Smooth muscle cell of the coronary artery (primary cell): ENCODE results near the gene GPR162. TPM values are rescaled to one million over a fixed set of nuclear protein-coding genes. Genes with fewer than 3 reads are reported as not detected.

Experiments used
- total RNA-seq: library from RNA; depleted of rRNA; stranded (reverse); fragments of >200 nt; gene quantifications from 2 replicates; pipeline ENCODE4 v1.2.3, GENCODE V29; 2014; ENCODE audit warnings: low replicate concordance

GPR162 gene
- total RNA-seq, result 1.3 and 4.3 TPM in 2 replicates

GRCh38 chr12:6821591-6822425, at the start of gene GPR162:
GPR162 (plus strand) TSS chr12:6821821; CDS start chr12:6823899, 2,078 bp downstream.

GRCh38 chr12:6772331-6772695, 49.3 kb upstream of the GPR162 start, which contains the start of gene LAG3:
LAG3 (plus strand) TSS chr12:6772520; CDS start chr12:6772853, 333 bp downstream.

GRCh38 chr12:6788972-6789924, 32.4 kb upstream of the GPR162 start, which contains the start of gene CD4:
CD4 (plus strand) TSS chr12:6789528; CDS start chr12:6800139, 10,611 bp downstream.

GRCh38 chr12:6827982-6828780, 6.6 kb downstream of the GPR162 start, which contains the start of gene P3H3:
P3H3 (plus strand) TSS chr12:6828407; CDS start chr12:6828441, 34 bp downstream.

GRCh38 chr12:6840761-6841515, 19.3 kb downstream of the GPR162 start, which contains the start of gene GNB3:
GNB3 (plus strand) TSS chr12:6840925; CDS start chr12:6841288, 363 bp downstream.

GRCh38 chr12:6851153-6851920, 29.7 kb downstream of the GPR162 start, which contains the start of gene CDCA3:
CDCA3 (minus strand) TSS chr12:6851286; CDS start chr12:6850952, 334 bp downstream.

GRCh38 chr12:6851921-6852650, 30.5 kb downstream of the GPR162 start, which contains the start of gene USP5:
USP5 (plus strand) TSS chr12:6852150; CDS start chr12:6852180, 30 bp downstream.

GRCh38 chr12:6867413-6868210, 46.0 kb downstream of the GPR162 start, which contains the start of gene TPI1:
TPI1 (plus strand) TSS chr12:6867531; CDS start chr12:6867567, 36 bp downstream.

GRCh38 chr12:6873094-6874014, 51.7 kb downstream of the GPR162 start, which contains the start of gene SPSB2:
SPSB2 (minus strand) TSS chr12:6873303; CDS start chr12:6872901, 402 bp downstream.

Other genes with a start within 250 kb of the GPR162 start
- 187 and 210 TPM in 2 replicates for gene CHD4, start 214.4 kb upstream of the GPR162 start, total RNA-seq
- gene LPAR5, start 185.9 kb upstream of the GPR162 start, total RNA-seq, result under 0.01 TPM in 1 of 2 replicates, not detected in the other
- 0.23 TPM in 1 of 2 replicates, not detected in the other for gene ACRBP, start 174.4 kb upstream of the GPR162 start, total RNA-seq
- gene ING4, start 158.7 kb upstream of the GPR162 start, total RNA-seq, result 22.7 and 27.0 TPM in 2 replicates
- 8.3 TPM in 2 replicates for gene ZNF384, start 132.4 kb upstream of the GPR162 start, total RNA-seq
- under 0.01 and 0.38 TPM in 2 replicates for gene PIANP, start 121.0 kb upstream of the GPR162 start, total RNA-seq
- gene COPS7A, start 97.8 kb upstream of the GPR162 start, total RNA-seq, result 87.9 and 180 TPM in 2 replicates
- gene MLF2, start 68.7 kb upstream of the GPR162 start, total RNA-seq, result 66.7 and 158 TPM in 2 replicates
- 43.6 and 51.7 TPM in 2 replicates for gene PTMS, start 55.5 kb upstream of the GPR162 start, total RNA-seq
- gene LAG3, start 49.3 kb upstream of the GPR162 start, total RNA-seq, result 0.15 TPM in 1 of 2 replicates, not detected in the other
- gene CD4, start 32.3 kb upstream of the GPR162 start, total RNA-seq, result 0.23 and 0.47 TPM in 2 replicates
- 74.8 and 101 TPM in 2 replicates for gene P3H3, start 6.6 kb downstream of the GPR162 start, total RNA-seq
- 1.7 and 1.8 TPM in 2 replicates for gene GNB3, start 19.1 kb downstream of the GPR162 start, total RNA-seq
- 0.59 and 4.4 TPM in 2 replicates for gene CDCA3, start 29.5 kb downstream of the GPR162 start, total RNA-seq
- gene USP5, start 30.3 kb downstream of the GPR162 start, total RNA-seq, result 82.5 and 88.9 TPM in 2 replicates
- gene TPI1, start 45.7 kb downstream of the GPR162 start, total RNA-seq, result 1,121 and 1,519 TPM in 2 replicates
- gene SPSB2, start 51.5 kb downstream of the GPR162 start, total RNA-seq, result 5.6 and 7.4 TPM in 2 replicates
- 10.6 and 15.7 TPM in 2 replicates for gene LRRC23, start 83.0 kb downstream of the GPR162 start, total RNA-seq
- 20.3 and 32.5 TPM in 2 replicates for gene ENO2, start 92.8 kb downstream of the GPR162 start, total RNA-seq
- 4.0 and 6.4 TPM in 2 replicates for gene ATN1, start 106.1 kb downstream of the GPR162 start, total RNA-seq
- gene RNU7-1, start 122.0 kb downstream of the GPR162 start, total RNA-seq, result not detected in 2 replicates
- 173 and 204 TPM in 2 replicates for gene C12orf57, start 122.2 kb downstream of the GPR162 start, total RNA-seq
- gene PTPN6, start 129.5 kb downstream of the GPR162 start, total RNA-seq, result 0.08 TPM in 1 of 2 replicates, not detected in the other
- gene PHB2, start 148.8 kb downstream of the GPR162 start, total RNA-seq, result 101 and 164 TPM in 2 replicates
- 28.3 and 31.1 TPM in 2 replicates for gene EMG1, start 149.1 kb downstream of the GPR162 start, total RNA-seq
- 9.6 and 12.8 TPM in 2 replicates for gene LPCAT3, start 196.7 kb downstream of the GPR162 start, total RNA-seq
- gene C1S, start 238.9 kb downstream of the GPR162 start, total RNA-seq, result 107 and 737 TPM in 2 replicates